ENCODE data around the gene OTULINL.

DNA sequence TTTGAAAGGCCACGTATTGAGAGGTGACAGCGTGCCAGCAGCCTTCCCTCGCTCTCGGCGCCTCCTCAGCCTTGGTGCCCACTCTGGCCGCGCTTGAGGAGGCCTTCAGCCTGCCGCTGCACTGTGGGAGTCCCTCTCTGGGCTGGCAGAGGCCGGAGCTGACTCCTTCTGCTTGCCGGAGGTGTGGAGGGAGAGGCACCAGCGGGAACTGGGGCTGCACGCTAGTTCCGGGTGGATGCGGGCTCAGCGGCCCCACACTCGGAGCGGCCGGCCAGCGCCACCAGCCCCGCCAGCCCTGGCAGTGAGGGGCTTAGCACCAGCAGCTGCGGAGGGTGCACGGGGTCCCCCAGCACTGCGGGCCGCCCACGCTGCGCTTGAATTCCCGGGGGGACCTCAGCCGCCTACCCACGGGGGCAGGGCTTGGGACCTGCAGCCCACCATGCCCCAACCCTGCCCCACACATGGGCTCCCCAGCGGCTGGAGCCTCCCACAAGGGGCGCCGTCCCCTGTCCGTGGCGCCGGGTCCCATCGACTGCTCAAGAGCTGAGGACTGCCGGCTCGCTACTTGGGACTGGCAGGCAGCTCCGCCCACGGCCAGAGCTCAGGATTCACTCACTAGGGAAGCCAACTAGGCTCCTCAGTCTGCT is 4.4 kb upstream of the OTULINL start:
- no peak for TF ChIP-seq POLR2AphosphoS5 (IDR thresholded peaks at IDR 0.05; ENCODE audit: low read depth, low read length)
- TF ChIP-seq POLR2A (IDR thresholded peaks at IDR 0.05; ENCODE audit: low read depth, low read length) = no peak
- TF ChIP-seq TAF1 (IDR thresholded peaks at IDR 0.05; ENCODE audit: borderline replicate concordance, low read depth, low read length) = no peak

All from GM12892 (cell line).